NCI-H128 (cell line): ENCODE results near the gene RET.

ENCODE experiments used
- DNase-seq: peaks from one replicate; lab custom pipeline; 2025; ENCODE audit not compliant: unreplicated experiment; lab: John Stamatoyannopoulos, UW

The RET gene

GRCh38 chr10:43160921-43161255 lies 84.0 kb downstream of the RET start:
- no peak for DNase-seq

GRCh38 chr10:43162604-43163003 lies 85.7 kb downstream of the RET start:
- DNase-seq = no peak

DNA sequence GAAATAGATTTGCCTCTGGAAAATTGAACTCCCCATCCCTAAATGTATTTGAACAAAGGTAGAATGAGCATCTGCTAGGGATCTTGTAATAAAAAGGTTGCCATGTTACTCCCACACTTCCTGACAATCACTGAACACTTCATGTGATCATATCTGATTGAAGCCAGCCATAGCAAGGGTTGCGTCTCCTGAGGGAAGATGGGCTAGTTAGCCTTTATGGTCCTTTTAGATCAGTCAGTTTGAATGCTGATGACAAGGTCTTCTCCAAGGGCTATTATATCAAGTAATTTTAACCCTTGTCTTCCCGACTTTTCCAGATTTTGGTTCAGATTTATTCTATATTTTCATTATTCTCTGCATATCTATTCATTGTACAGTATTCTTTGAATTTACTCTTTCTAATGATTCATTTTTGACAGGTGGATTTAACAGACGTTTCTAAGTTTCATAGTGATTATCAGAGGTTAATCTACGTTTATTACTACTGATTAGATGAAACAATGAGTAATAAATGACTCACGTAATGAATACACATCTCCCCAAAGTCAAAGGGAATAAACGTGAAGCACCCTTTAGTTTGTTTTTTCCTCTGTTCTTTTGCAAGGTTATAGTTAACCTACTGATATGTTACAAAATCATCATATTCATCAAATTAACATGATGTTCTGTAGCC lies 89.5 kb downstream of the RET start:
- no peak for DNase-seq

DNA sequence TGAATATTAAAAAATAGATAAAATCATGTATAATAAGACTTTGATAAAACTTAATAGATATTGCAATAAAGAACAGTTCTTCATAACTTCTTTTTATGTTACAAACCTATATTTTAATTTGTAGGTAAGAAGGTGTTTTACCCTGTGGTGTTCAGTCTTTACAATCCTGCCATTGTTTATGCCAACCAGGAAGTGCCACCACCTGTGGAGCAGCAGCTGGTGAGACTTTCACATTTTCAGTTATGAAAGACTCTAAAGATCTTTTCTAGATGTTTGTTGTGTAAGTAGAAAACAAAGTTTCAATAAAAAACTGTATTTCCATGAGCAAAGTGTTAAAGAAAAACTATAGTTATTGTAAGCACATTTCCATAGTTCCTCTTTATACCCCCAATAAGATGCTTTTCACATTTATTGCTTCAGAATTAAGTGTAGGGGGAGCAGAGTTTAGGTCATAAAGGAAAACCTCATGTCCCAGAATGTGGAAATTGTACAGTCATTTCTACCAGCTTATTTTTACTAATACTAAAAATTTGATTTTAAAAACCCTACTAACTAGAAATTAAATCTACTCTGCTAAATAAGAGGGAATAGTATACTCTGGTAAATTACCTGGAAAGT lies 90.1 kb downstream of the RET start:
- DNase-seq = no peak

DNA sequence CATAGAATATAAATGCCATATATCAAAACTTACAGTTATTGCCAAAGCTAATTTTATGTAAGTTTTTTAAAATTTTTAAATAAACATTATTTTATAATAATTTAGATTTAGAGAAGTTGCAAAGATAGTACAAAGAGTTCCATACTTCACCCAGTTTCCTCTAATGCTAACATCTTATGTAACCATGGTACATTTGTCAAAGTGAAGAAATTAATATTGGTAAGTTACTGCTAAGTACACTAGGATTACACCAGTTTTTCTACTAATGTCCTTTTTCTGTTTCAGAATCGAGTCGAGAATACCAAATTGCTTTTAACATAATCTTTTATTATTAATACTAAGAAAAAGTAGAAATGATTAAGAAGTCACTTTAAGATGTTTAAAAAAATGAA lies 90.6 kb downstream of the RET start:
- DNase-seq = no peak

DNA sequence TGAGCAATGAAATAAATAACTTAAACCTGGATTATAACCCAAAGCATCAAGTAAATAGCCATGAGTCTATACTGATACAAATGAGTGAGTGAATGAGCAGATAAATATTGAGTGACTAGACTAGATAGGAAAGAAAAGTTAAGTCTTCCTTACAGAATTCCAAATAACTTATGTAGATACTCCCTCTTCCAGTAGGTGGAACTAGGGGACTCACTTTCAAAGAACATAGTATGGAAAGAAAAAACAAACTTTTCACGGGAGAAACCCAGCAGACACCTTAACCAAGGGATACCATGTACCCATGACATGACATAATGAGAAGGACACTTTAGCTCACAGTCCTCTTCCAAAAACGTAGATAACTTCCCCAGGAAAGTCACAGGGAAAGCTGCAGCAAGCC lies 93.6 kb downstream of the RET start:
- no peak for DNase-seq

- no peak for DNase-seq
Observed at GRCh38 chr10:43172645-43173044, 95.8 kb downstream of the RET start.

DNA sequence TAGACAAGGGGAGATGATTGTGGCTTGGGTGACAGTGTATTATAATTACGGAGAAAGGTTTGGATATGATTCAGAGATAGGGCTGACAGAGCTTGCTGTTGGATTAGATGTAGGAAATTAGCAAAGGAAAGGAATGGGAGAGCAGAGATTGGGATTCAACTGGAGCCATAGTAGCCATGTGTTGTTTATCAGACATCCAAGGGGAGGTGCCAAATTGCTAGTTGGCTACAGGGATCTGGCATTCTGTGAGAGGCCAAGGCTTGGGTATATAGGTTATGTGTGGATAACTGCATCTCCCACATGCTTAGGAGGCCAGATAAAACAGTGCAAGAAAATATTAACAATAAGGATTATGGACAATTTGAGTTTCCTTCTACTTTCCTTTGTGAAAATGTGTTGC lies 96.3 kb downstream of the RET start:
- no peak for DNase-seq

DNA sequence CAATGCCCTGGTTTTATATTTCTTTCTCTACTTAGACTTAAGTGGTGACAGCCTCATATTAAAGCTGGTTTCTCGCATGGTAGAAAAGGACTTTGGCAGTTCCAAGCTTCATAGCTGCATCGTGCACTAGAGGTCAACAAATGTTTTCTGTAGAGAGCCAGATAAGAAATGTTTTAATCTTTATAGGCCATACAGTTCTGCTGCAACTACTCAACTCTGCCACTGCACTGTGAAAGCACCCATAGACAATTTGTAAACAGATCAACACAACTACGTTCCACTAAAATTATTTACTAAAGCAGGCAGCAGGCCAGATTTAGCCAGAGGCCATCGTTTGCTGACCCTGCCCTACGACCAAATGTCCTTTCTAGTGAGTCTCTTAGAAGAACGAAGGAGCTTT lies 98.1 kb downstream of the RET start:
- DNase-seq = no peak

DNA sequence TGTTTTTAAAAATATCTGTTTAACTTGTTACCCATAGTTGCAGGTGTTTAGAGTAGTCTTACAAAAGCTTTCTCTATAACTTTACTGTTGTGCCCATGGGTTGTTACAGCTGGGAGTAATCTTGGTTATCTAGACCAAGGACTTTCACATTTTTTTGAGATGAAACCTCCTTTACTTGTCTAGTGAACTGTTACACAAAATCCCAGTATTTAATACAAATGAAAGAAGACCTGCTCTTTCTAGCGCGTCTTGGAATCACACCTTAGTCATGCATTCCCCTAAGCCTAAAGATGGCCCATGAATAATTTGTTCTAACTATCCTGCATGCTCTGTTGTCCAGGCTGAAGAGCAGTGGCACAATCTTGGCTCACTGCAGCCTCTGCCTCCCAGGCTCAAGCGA lies 99.4 kb downstream of the RET start:
- DNase-seq = no peak

GRCh38 chr10:43177595-43177994 lies 100.7 kb downstream of the RET start:
- DNase-seq = no peak
